Left lung (tissue), 10 donors: ENCODE results near the gene NOM1. TPM values are rescaled to one million over a fixed set of nuclear protein-coding genes. Genes with fewer than 3 reads are reported as not detected.

ENCODE experiments used
- ATAC-seq: fragments of 200-7000 bp; cut with Tn5 transposase; one replicate; pipeline ENCODE4 v1.9.1; 2020; ENCODE audit warnings: moderate library complexity
- DNase-seq, 4 donors: peaks; one replicate each; pipeline ENCODE4 v3.0.0-alpha.2; 2013 to 2020
- H3K27ac ChIP-seq, 2 donors: fragments of 200-600 bp; sonication (generic) in 1 of 2; one replicate each; pipeline versions ENCODE4 v1.5.0 to v1.8.0; 2020 to 2021
- H3K27me3 ChIP-seq, 2 donors: fragments of 200-600 bp; sonication (generic) in 1 of 2; one replicate each; pipeline versions ENCODE4 v1.5.0 to v1.8.0; 2020 to 2021
- H3K36me3 ChIP-seq, 2 donors: fragments of 200-600 bp; sonication (generic) in 1 of 2; one replicate each; pipeline versions ENCODE4 v1.5.0 to v1.8.0; 2020 to 2021
- H3K4me1 ChIP-seq, 2 donors: fragments of 200-600 bp; one replicate each; pipeline ENCODE4 v1.8.0; 2021
- H3K4me3 ChIP-seq, 2 donors: fragments of 200-600 bp; sonication (generic) in 1 of 2; one replicate each; pipeline versions ENCODE4 v1.5.0 to v1.8.0; 2020 to 2021; ENCODE audit warnings: mild to moderate bottlenecking in 1 of 2
- H3K9me3 ChIP-seq, 2 donors: fragments of 200-600 bp; sonication (generic) in 1 of 2; one replicate each; pipeline versions ENCODE4 v1.5.0 to v1.8.0; 2020 to 2021
- intact Hi-C, 2 donors: fragments of 100-400 bp; cut with DNase I; formaldehyde crosslinking; loops; one replicate each; pipeline versions ENCODE4 v1.11.2 to v1.14.2; 2022
- polyA plus RNA-seq, 6 donors: library from polyadenylated mRNA; unstranded; fragments of 120-200 nt; gene quantifications; one replicate each; pipeline ENCODE4 v1.2.1, GENCODE V29; 2013; ENCODE audit not compliant: insufficient read length in 6 of 6
- total RNA-seq, 2 donors: library from RNA; stranded (reverse); fragmentation: NEBNext Ultra II Directional; extraction: Animal tissue kit (Norgen Biotek cat#: 25700); gene quantifications; one replicate each; pipeline ENCODE4 v1.2.1, GENCODE V29; 2021
- TF ChIP-seq, protein P1 (sequence below), 2 donors: fragments of 200-600 bp; sonication (generic) in 1 of 2; IDR thresholded peaks; one replicate each; pipeline versions ENCODE4 v1.5.0 to v1.8.0; 2021; ENCODE audit warnings: antibody characterized with exemption in 2 of 2
- donor health status: DM: no; HTN: yes; CAD: no.
- donor health status: DM: no; HTN: no; CAD: no.

Gene NOM1
- total and polyA plus RNA-seq, 8 donors: 14.3 to 36.4 (median 29.4) TPM

DNA sequence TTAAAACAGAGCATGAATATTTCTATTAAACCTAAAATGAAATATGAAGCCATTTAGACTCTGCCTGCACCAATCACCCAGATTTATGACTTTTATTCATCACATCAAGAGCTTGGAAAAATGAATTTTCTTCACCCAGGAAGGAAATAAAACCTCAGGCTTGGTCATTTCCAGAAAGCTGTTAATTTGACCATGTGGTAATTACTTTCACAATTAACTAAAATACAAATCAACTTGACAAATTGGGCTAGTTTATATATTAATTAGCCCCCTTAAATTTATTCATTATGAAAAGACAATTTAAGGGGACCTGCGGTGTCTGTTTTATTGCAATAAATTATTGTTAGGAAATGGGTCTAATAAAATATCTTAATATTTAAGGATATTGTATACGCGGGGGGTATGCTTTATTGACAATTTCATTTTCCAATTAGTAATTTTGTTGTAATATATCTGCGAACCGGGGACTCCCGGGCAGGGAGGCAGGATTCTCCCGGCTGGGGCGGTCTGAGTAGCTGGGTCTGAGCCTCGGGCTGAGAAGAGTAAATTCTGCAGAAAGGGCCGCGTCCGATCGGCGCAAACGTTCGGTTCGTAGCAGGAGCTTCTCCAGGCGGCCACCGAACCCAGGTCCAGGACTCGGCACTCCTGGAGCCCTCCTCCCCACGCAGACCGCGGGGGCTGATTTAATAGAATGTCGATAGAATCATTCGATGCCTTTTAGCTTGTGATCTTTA is 70.4 kb downstream of the NOM1 start:
- Histone ChIP-seq H3K36me3 (no peaks in the 10 kb centered on the region), H3K27me3 (peaks cover 100% of the 10 kb centered on the region in 2 donors), H3K27ac (no peak overlapping the region), H3K9me3 (no peaks in the 10 kb centered on the region), H3K4me1 (peaks cover 0 to 20% of the 10 kb centered on the region in 2 donors), H3K4me3 (no peak overlapping the region)
- TF ChIP-seq, protein P1, sequence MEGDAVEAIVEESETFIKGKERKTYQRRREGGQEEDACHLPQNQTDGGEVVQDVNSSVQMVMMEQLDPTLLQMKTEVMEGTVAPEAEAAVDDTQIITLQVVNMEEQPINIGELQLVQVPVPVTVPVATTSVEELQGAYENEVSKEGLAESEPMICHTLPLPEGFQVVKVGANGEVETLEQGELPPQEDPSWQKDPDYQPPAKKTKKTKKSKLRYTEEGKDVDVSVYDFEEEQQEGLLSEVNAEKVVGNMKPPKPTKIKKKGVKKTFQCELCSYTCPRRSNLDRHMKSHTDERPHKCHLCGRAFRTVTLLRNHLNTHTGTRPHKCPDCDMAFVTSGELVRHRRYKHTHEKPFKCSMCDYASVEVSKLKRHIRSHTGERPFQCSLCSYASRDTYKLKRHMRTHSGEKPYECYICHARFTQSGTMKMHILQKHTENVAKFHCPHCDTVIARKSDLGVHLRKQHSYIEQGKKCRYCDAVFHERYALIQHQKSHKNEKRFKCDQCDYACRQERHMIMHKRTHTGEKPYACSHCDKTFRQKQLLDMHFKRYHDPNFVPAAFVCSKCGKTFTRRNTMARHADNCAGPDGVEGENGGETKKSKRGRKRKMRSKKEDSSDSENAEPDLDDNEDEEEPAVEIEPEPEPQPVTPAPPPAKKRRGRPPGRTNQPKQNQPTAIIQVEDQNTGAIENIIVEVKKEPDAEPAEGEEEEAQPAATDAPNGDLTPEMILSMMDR (IDR thresholded peaks at IDR 0.05): no peak
- ATAC-seq (no peak), DNase-seq (peak in 1 of 4 donors; percentile 66)
- intact Hi-C loops: no loop called here

DNA sequence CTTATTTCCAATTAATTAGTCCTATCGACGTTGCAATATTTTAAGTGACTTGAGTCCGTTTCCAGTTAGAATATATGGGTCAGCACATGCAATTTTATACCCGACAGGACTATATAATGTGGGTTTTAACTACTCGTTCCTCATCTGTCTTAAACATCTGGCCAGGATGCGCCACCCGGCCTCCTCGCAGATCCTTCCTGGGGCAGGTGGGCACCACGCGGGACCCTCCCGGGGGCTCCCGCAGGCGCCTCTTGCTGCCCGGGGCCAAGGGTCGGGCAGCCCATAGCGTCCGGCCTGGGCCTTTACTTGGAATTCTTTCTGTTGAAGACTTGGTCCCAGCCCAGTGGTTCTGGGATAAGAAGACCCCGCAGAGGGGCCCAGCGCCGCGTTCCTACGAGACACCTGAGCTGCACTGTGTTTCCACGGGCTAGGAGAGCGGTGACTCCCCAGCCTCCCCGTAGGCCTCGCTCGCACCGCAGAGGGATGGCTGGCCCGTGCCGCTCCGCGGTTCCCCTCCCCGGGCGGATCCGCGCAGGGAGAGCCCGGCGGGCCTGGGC is 71.1 kb downstream of the NOM1 start:
- intact Hi-C loops: no loop called here
- DNase-seq (peak in 1 of 4 donors; percentile 64), ATAC-seq (no peak)
- Histone ChIP-seq H3K4me1 (peaks cover 0 to 20% of the 10 kb centered on the region in 2 donors), H3K27me3 (peaks cover 100% of the 10 kb centered on the region in 2 donors), H3K9me3 (no peaks in the 10 kb centered on the region), H3K27ac (no peak overlapping the region), H3K36me3 (no peaks in the 10 kb centered on the region), H3K4me3 (no peak overlapping the region)
- TF ChIP-seq, protein P1 (IDR thresholded peaks at IDR 0.05): no peak

DNA sequence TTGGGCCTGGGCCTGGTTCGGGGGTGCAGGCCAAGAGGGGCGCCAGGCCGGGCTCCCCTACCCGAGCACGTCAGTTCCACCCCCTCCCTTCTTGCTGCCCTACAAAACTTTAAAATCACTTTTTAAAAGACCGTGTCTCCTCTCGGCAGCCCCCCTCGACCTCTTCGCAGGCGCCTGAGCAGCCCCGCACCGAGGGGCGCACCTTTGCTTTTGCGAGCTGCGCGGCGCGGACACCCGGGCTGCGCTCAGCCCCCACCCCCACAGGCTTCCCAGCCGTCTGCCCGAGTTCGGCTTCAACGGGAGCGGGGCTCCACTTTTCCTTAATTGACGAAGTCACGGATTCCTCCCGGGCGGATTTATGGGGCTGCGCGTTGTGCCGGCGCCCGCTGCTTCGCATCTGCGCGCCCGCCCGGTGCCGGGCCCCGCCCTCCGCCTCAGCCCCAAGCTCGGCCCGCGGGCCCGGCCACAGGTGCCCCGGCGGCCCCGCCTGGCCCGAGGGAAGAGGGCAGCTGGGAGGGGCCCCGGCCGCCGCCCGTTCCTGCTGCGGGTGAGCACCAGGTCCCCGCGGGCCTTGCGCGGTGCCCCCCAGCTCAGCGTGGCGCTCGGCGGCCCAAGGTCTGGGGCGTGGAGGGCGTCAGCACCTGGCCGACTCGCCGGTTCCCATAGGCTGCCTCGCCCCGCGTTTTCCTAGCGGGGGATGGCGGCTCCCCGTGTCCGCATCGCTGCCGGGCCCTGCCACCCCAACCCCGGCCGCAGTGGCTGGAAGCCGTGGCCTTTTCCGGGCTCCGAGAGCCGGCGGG is 71.8 kb downstream of the NOM1 start:
- Histone ChIP-seq H3K4me3 (no peak overlapping the region), H3K36me3 (no peaks in the 10 kb centered on the region), H3K27ac (no peak overlapping the region), H3K27me3 (peaks cover 98 to 100% of the 10 kb centered on the region in 2 donors), H3K9me3 (no peaks in the 10 kb centered on the region), H3K4me1 (peaks cover 0 to 18% of the 10 kb centered on the region in 2 donors)
- intact Hi-C loops: no loop called here
- DNase-seq: peak in 1 of 4 donors; percentile 77
- no peak for ATAC-seq
- TF ChIP-seq, protein P1 (IDR thresholded peaks at IDR 0.05): no peak

DNA sequence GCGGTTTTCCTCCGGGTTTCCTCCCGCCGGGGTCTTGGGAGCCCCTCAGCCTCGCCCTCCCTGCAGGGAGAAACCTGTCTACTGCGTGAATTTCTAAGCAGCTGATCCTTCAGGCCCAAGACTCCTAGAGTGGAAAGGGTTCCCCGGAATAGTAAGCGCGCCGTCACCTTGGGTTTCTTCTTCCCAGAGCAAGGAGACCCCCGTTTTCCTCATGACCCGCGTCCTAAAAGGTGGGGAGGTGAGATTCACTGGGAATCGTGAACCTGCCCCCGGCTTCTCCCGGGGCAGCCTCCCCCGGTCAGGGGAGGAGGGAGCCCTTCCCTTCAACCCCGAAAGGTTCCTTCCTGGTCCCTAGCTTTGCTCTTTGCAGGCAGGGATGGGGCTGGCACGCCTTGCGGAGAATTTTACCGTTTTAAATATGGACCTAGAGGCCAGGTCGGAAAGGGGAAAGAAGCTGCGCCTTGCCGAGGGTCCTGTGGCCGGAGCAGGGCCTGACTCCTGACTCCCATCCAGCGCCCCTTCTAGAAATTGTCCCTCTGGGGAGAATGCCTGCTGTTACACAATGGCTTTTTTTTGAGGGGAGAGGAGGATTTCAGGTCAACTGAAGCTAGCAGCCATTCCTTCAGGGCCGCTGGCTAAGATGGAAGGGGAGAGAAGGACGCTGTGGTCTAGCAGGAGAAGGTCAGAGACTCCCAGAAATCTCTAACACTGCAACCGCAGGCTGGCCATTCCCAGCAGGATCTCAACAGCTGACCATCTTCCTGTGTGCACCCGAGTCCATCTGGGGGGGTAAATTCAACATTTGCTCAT is 72.6 kb downstream of the NOM1 start:
- TF ChIP-seq, protein P1 (IDR thresholded peaks at IDR 0.05): no peak
- ATAC-seq (no peak), DNase-seq (peak in 1 of 4 donors; percentile 24)
- intact Hi-C loops: no loop called here
- Histone ChIP-seq H3K27me3 (peaks cover 90 to 100% of the 10 kb centered on the region in 2 donors), H3K4me3 (no peak overlapping the region), H3K27ac (no peak overlapping the region), H3K36me3 (no peaks in the 10 kb centered on the region), H3K9me3 (no peaks in the 10 kb centered on the region), H3K4me1 (peaks cover 0 to 14% of the 10 kb centered on the region in 2 donors)

Other genes starting within 250 kb of the NOM1 start
- 10 to 100 TPM; 61.0 to 66.9 TPM for gene LMBR1, start 56.5 kb upstream of the NOM1 start, total RNA-seq
- 10 to 100 TPM; 54.7 to 71.1 (median 63.9) TPM for gene LMBR1, start 56.5 kb upstream of the NOM1 start, polyA plus RNA-seq
- under 1 TPM in 1 of 2 donors, not detected in 1; 0.26 TPM for gene MNX1, start 61.0 kb downstream of the NOM1 start, total RNA-seq
- gene MNX1, start 61.0 kb downstream of the NOM1 start, polyA plus RNA-seq: under 1 TPM; 0.39 to 0.76 (median 0.53) TPM
- 10 to 100 TPM; 55.3 to 68.9 TPM for gene UBE3C, start 189.2 kb downstream of the NOM1 start, total RNA-seq
- gene UBE3C, start 189.2 kb downstream of the NOM1 start, polyA plus RNA-seq: 10 to 100 TPM; 38.4 to 51.3 (median 42.1) TPM